ENCODE data around the gene DSCAM. TPM values are rescaled to one million over a fixed set of nuclear protein-coding genes. Genes with fewer than 3 reads are reported as not detected.

Gene DSCAM
- total RNA-seq, 2 donors from 2014 or later, result not detected

DNA sequence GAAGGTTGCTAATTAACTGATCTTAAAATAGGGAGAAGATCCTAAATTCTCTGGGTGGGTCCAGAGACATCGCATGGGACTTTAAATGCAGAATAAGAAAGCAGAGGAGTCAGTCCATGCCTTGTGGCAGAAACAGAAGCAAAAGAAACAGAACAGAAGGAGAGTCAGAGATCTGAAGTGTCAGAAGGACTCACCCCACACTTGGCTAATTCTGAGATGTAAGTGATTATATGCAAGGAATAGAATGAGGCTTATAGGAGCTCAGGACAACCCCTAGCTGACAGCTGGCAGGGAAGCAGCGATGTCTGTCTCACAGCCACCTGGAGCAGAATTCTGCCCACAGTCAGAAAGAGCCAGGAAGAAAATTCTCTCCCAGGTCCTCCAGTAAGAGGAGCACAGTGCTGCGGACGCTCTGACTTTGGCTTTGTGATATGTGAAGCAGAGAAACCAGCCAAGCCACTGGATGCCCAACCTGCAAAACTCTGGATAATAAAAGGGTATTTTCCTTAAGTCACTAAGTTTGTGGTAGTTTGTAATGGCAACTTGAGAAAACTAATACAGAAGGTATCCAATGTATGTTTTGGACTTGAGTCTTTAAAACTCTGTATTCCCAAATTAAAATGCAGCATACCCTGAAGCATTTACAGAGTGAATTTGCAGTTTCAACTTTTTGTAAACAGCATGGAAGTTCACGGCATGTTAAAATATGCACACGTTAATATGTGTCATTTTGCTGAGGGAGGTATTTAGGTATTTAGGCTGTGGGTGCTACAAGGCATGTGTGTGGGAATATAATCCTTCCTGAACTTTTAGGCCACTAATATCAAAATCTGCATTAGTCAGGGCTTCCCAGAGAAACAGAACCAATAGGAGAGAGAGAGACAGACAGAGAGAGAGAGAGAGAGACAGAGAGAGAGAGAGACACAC, 591.2 kb downstream of the DSCAM start:
- ATAC-seq (no peak), DNase-seq (no peak)
- intact Hi-C loops (cut with DNase I), result no loop called here

GRCh38 chr21:40254540-40255465, 592.2 kb downstream of the DSCAM start:
- intact Hi-C loops (cut with DNase I), result no loop called here
- ATAC-seq, result no peak
- DNase-seq, result no peak

DNA sequence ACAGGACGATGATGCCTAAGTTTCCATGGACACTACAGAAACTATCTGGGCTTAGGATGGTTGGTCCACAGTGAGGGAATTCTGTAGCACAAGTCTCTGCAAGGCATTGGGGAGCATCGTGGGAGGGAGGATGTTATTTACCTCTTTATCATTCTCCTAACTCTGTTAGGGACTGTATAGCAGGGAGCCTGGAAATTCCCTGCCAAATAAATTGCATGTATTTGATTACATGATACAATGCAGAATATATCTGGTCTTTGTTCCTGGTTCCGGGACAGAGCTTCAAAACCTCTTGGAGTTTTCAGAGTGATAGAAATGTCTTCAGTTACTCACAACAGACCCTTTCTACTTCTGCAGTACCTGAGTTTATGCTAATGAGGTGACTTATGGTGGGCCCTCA, 593.8 kb downstream of the DSCAM start:
- intact Hi-C loops (cut with DNase I), result no loop called here
- no peak for DNase-seq
- ATAC-seq, result no peak

DNA sequence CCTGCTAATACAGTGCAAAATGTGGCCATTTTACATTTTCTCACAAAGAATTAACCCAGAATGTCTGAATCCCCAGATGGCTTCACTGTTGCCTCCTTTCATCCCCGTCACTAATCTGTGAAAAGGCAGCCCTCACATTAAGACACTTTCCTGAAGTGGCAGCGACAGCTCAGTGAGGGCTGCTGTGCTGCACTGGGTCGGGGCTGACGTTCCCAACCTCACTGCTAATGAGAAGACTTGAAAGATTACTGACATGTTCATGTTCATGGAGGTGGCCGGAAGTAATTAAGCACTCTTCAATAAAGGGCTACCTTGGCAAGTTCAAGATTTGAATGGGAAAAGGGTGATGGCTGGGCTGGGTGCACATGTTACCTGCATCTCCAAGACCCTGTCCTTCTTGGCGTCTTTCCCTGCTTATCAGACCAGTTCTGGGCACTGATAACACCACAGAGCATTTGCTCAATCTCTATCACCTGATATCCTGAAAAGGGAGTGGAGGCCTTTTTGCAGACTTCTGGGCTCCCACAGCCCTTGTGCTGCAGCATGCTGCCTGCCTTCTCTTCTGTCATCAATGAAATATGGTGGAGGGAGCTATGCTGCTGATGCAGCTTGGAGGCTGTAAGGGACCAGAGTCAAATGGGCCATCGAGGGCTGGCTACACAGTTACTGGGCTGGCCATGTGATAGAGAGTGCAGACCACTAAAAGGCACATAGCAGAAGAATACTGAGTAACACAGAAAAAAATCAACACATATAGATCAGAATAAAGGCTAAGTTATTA, 596.3 kb downstream of the DSCAM start:
- intact Hi-C loops (cut with DNase I), result no loop called here
- ATAC-seq, result no peak
- DNase-seq, result no peak

- ATAC-seq (no peak), DNase-seq (no peak)
- intact Hi-C loops (cut with DNase I), result no loop called here
Measured at GRCh38 chr21:40244981-40245380, 602.0 kb downstream of the DSCAM start.

DNA sequence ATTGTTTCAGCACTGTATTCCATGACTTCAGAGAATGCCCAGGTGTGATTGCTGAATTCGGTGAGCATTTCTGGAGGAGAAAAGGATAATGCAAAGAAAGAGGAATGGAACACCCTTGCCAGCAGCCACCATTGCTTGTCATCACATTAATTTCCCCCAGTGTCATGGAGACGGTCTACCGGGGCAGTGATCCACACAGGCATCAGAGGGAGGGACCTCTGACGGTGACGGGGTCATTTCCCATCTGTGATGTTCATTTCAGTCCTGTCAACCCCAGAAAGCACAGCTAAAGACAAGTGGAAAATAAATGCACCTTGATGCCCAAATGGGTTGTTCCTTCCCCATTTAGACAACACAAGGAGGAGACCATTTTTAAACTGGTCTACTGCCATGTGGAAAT, 603.3 kb downstream of the DSCAM start:
- DNase-seq, result no peak
- ATAC-seq, result no peak
- intact Hi-C loops (cut with DNase I), result no loop called here

- DNase-seq, result no peak
- ATAC-seq, result no peak
- intact Hi-C loops (cut with DNase I), result no loop called here
Measured at GRCh38 chr21:40242586-40243265, 604.2 kb downstream of the DSCAM start.

- no peak for DNase-seq
- no peak for ATAC-seq
- intact Hi-C loops (cut with DNase I), result no loop called here
Measured at GRCh38 chr21:40235528-40235927, 611.4 kb downstream of the DSCAM start.

- intact Hi-C loops (cut with DNase I), result no loop called here
- DNase-seq (no peak), ATAC-seq (no peak)
Measured at GRCh38 chr21:40231979-40232378, 615.0 kb downstream of the DSCAM start.

DNA sequence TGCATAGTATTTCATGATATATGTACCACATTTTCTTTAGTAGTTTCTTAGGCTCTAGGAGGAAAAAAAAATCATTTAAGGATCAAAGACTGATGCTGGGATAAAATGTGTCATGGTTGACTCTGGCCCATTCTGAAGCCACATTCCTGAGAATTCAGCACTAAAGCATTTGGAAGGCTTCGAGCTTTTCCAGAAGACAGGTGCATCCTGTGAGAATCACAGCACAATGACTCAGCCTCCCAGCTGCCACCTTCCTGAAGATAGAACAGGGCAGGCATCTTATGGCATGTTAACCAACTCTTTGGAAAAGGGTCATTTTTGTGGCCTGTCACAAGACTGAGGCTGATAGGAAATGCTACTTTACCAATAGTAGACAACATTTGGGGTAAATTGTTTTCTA, 619.9 kb downstream of the DSCAM start:
- ATAC-seq (no peak), DNase-seq (no peak)
- intact Hi-C loops (cut with DNase I), result no loop called here

DNA sequence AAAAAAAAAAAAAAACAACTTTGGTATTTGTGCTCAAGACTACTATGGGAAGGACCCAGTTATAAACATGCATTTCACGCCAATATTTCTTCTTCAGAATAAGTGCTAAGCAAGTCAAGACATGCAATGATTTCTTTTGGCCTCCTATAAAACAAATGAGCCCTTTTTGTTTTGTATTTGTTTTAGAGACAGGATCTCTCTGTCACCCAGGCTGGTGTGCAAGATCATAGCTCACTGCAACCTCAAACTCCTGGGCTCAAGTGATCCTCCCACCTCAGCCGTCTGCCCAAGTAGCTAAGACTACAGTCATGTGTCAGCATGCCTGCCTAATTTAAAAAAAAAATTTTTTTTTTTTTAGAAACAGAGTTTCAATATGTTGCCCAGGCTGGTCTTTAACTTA, 631.0 kb downstream of the DSCAM start:
- ATAC-seq (no peak), DNase-seq (no peak)
- intact Hi-C loops (cut with DNase I), result no loop called here

GRCh38 chr21:40210251-40210650, 636.7 kb downstream of the DSCAM start:
- DNase-seq (no peak), ATAC-seq (no peak)
- intact Hi-C loops (cut with DNase I), result no loop called here

- intact Hi-C loops (cut with DNase I), result no loop called here
- ATAC-seq (no peak), DNase-seq (no peak)
Measured at GRCh38 chr21:40208948-40209345, 638.0 kb downstream of the DSCAM start.

- intact Hi-C loops (cut with DNase I), result no loop called here
- DNase-seq, result no peak
- no peak for ATAC-seq
Measured at GRCh38 chr21:40208206-40208947, 638.6 kb downstream of the DSCAM start.

DNA sequence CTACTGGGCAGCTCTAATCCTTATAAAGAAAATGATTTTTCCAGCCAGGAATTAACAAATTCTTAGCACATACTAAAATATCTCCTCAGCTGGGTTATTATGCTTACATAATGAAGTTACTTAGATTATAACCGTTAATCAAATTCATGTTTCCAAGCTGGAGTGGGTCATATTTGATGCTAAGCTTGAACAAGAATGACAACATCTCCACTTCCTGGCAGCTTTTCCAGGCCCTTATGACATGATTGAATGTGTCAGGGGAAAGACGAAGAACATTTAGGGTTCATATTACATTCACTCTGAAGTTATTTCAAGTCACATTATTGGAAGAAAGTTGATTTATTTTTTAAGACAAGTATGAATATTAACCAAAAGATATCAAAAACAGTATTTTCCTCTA, 646.0 kb downstream of the DSCAM start:
- intact Hi-C loops (cut with DNase I), result no loop called here
- DNase-seq, result no peak
- no peak for ATAC-seq

GRCh38 chr21:40200126-40200525, 646.8 kb downstream of the DSCAM start:
- intact Hi-C loops (cut with DNase I), result no loop called here

GRCh38 chr21:40194185-40194980, 652.6 kb downstream of the DSCAM start:
- ATAC-seq (no peak), DNase-seq (no peak)
- intact Hi-C loops (cut with DNase I), result no loop called here

More at GRCh38 chr21:40200126-40200525, 646.8 kb downstream of the DSCAM start:
- ATAC-seq (no peak), DNase-seq (no peak)

Measured in left cardiac atrium (tissue), 4 donors.